GM19193 (cell line): ENCODE results near the gene SIX3.

Experiments
- POLR2A ChIP-seq: IDR thresholded peaks from 4 replicates; pipeline ENCODE4 v1.6.1; 2011; ENCODE audit not compliant: insufficient read depth, insufficient read length; ENCODE audit errors: extremely low read depth

The SIX3 gene

DNA sequence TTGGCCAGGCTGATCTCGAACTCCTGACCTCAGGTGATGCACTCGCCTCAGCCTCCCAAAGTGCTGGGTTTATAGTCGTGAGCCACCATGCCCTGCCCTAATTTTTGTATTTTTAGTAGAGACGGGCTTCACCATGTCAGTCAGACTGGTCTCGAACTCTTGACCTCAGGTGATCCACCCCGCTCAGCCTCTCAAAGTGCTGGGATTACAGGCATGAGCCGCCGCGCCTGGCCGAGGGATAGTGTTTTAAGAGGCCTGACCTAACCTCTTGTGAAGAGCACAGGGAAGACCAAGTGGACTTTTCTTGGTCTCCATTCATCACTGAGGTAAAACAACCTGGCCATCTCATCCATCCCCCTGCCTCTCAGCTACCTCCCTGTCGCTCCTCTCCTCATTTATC lies 38.1 kb downstream of the SIX3 start:
- TF ChIP-seq POLR2A = no peak

DNA sequence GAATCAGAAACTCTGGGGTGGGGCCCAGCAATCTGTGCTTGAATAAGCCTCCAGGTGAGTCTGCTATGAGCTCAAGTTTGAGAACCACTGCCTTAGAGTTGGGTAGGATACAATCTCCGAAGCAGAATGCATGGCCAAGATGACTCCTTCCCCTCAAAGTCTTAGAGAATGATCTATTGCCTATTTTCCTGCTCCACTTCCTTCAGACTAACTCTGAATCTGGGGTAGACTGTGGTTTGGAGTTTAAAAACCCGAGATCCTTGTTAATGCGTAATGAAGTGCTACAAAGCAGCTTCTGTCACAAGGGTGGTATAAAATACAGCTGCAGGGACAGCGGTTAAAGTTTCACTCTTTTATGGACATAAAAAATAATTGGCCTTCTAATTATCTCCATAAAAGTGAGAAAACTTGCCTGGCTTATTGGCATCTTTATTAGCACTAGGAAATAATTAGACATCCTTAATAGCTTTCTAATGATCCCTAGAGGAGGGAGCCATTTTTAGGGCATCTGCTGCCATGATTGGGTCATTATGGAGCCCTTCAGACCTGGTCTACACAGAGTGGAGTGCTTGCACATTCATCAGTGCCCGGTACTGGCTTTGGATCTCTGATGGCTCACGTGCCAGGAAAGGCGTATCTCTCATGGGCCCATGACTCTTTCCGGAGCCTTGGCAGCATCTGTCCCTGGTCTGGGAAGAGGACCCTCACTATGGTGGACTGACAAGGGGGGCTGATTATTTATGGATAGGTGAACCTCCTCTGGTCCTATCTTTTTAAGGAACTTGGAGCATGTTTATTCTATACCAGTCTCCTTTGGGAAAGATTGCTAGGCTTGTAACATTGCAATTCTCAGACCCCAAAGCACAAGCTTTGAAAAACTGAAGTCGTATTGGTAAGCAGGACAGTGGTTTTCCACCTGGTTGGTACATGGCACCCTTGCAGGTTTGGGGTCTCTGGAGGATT lies 39.5 kb downstream of the SIX3 start:
- no peak for TF ChIP-seq POLR2A

DNA sequence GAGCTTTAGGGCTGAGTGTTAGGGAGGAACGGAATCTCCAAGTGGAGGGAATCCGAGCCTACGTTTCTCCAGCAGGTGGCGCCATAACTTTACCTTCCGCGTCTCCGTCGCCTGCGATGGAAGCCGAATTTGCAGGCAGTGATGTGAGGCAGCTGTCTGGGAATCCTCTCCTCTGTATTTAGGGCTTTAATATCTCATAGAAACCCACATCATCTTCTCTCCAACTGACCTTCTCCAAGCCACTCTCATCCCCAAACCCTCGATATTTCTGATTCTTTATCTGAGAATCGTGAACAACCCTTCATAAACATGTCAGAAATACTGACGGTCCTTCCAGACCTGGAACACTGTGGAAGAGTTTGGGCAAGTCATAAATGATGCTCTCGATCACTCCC lies 40.2 kb downstream of the SIX3 start:
- no peak for TF ChIP-seq POLR2A

DNA sequence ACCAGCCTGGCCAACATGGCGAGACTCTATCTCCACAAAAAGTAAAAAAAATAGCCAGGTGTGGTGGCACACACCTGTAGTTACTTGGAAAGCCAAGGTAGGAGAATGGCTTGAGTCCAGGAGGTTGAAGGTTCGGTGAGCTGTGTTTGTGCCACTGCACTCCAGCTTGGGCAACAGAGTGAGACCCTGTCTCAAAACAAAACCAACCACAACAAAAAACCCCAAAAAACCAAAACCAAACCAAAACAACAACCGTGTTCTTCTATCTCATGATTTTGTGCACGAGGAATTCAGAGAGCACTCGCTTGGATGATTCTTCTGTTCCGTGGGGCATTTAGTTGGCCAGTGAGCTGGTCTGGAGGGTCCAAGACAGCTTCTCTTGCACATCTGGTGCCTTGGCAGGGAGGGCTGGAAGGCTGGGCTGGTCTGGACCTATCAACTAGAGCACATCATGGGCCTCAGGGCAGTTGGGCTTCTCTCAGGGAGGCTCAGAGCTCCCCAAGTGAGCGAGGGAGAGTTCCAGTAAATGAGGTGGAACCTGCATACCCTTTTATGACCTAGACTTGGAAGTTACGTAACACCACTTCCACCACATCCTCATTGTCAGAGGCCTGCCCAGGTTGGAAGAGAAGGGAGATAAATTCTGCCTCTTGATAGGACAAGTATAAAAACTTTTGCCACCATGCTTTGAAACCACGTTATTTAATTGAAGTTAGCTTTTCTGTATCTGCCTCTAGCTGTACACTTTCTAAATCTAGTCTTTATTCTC lies 42.5 kb downstream of the SIX3 start:
- TF ChIP-seq POLR2A = no peak

DNA sequence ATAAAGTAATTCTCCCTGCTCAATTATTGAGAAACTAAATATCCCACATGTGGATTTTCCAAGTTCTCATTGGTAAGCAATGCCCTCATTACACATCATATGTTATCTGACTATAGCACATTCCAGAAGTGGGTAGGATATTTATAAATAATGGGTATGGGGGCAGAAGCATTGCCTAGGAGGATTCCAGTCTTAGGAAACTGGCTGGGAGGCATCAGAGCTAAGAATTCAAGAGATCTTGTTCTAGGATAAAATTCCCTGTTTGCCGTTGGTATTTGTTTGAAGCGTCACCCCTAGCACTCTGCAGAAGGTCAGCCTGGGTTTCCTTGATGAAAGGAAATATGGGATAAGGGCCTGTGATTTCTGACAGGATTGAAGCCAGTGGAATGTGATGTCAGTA lies 47.7 kb downstream of the SIX3 start:
- no peak for TF ChIP-seq POLR2A

DNA sequence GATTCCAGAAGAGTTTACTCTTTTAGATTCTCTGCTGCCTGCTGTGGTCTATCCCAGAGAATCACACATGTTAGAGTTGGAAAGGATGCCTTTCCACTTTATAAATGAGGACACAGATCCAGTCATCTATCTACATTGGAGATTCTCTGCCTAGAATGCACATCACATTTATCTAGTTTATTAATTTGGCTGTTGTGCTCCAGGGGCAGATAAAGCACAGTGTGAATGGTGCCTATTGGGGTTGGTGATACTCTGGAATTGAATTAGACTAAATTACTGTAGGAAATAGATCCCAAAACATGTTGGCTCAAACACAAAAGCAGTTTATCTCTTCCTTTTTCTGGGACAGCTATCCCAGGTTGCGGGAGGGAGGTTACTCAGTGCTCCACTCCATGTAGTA lies 52.9 kb downstream of the SIX3 start:
- no peak for TF ChIP-seq POLR2A
